GM18867 (cell line): ENCODE data around the gene POLN.

Experiments
- ATAC-seq: cut with Tn5 transposase; IDR thresholded peaks from one replicate; pipeline ENCODE4 v1.9.1; 2021; ENCODE audit warnings: mild to moderate bottlenecking, moderate library complexity; ENCODE audit not compliant: unreplicated experiment

The POLN gene

DNA sequence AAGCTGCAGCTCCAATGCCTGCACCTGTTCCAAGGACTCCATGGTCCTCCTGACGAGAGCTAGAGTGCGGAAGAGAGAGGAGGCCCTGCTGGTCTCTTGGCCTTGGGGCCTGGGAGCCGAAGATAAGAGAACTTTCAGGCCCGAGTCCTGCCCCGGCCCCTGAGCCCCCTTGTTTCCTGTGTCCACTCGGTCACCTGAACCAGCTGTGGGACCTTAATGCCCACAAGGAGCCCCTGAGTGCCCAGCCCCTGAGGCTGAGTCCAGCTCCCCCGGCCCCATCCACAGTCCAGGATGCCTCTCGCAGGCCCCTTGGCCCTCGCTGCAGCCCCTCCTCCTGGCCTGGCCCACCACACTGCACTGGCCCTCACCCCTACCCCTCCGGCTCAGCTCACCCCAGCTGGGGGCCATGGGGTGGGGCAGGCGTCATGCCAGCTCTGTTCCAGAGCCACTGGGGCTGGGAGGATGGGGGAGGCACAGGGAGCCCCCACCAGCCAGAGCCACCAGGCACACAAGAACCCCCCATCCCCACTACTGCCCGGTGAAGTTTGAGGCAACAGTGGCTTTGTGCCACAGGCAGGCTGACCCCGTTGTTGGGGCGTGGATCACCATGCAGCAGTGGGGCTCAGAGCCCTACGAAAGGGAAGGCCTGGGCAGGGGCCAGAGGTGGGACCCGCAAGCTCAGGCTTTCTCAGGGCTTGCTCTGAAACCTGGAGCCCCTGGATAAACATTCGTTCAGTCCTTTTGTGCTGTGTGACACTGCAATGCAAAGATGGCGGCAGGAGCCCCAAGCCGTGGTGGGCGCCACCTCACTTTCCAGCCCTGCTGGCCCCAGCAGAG lies 168.7 kb downstream of the POLN start:
- no peak for ATAC-seq

DNA sequence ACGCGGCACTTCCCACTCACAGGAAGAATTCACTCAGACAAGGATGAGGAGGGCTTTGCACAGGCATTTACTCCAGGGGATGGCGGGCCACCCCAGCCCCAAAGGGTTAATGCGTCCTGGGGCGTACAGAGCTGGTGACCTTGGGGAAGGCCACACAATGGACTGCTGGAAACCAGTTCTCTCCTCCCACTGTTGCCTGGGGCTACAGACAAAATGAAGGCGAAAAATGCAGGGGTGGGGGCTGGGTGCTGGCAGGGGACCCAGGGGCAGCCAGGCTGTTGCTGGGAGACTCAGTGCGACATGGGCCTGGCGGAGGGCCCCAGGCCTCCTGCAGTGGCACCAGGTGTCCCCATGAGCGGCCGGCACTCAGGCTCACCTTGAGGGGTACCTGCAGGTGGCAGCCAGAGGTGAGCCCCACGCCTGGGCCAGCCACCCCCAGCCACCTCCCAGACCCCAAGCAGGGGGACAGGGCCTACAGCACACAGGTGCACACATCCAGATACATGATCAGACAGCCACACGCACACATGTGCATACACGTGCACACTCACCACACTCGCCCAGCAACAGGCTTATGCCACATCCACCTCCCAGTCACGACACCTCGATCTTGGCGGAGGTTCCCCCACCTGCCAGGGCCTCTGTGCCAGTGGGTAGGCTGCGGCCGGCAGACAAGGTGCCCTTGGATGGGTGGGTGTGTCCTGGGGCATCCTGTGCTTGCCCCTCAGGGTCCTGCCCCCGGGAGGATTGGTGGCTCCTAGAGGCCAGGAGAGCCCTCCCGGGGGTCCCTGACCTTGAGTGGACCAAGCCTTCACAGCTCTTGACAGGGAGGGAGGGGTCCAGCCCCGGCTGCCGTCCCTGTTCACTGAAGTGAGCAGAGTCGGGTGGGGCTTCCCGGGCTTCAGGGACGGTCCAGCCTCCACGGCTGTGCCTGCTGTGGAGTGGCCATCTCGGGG lies 169.7 kb downstream of the POLN start:
- ATAC-seq = no peak

DNA sequence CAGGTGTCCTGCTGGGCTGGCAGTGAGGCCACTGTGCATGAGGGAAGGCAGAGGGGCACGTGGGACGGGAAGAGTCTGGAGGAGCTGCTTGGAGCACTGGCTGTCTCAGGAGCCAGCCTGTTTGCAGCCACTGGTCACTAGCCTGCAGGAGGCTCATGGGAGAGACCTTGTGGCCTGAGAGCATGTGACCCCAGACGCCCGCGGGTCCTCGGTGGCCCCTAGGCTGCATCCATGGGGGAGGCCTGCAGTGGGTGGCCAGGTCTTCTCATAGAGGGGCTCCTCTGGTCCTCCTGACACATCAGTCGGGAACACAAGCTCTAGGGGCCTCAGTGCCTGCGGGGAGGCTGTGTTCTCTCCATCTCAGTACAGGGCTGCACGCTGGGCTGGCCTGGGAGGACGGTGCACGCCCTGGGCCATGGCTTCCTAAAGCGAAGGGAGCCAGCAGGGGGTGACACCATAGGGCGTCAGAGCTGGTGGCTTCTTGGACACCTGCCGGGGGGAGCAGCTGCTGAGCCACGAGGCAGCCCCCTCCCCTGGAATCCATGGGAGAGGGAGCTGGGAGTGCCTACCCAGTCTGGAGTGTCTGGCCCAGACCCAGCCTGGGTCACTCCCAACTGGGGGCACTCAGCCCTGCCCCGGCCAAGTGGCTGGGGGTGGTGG lies 170.5 kb downstream of the POLN start:
- no peak for ATAC-seq

DNA sequence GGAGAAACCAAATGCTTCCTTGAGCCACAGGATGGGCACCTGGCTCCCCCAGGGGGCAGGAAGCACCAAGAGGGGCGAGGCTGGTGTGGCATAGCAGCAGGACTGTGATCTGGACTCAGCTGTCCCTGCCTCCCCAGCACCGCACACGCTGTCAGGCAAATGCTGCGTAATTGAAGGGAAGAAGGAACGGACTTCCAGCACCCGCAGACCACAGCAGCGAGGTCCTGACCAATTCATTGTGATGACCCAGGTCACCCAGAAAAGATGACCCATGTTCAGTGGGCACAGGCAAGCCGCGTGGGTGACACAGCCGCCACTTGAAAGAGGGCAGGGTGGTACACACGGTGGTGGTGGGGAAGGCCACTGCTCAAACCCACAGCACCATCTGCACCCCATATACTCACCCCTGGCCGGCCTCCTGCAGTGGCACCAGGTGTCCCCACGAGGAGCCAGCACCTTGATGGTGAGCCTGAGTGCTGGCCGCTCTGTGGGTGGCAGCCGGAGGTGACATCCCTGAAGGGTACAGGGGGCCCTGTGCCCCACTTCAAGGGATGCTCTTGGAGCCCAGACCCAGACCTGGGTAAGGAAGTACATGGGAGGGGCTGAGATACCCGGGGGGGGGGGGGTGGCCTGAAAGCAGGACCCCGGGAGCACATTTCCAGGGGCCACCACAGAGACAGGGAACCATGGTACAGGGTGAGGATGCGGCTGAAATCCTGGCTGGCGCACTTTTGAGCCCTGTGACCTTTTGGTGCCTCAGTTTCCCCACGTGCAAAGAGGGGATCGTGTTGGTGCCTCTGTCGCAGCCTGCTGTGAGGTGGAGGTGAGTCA lies 171.3 kb downstream of the POLN start:
- no peak for ATAC-seq

DNA sequence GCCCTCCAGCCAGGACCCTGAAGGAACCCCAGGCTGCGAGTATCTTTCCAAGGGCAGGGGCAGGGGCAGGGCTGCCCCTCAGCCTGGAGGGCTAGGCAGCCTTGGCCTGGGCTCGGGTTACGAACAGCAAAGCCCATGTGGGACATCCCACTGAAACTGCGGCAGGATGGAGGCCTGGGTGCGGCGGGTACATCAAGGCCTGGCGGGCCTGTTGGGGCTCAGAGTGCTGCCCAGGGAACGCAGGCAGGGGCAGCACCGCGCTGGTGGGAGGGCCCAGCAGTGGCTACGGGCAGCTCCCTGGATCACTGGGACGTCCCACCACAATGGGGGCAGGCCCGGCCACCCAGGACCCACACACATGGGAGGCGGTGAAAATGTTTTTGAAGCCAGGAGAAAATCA lies 171.9 kb downstream of the POLN start:
- ATAC-seq = no peak

DNA sequence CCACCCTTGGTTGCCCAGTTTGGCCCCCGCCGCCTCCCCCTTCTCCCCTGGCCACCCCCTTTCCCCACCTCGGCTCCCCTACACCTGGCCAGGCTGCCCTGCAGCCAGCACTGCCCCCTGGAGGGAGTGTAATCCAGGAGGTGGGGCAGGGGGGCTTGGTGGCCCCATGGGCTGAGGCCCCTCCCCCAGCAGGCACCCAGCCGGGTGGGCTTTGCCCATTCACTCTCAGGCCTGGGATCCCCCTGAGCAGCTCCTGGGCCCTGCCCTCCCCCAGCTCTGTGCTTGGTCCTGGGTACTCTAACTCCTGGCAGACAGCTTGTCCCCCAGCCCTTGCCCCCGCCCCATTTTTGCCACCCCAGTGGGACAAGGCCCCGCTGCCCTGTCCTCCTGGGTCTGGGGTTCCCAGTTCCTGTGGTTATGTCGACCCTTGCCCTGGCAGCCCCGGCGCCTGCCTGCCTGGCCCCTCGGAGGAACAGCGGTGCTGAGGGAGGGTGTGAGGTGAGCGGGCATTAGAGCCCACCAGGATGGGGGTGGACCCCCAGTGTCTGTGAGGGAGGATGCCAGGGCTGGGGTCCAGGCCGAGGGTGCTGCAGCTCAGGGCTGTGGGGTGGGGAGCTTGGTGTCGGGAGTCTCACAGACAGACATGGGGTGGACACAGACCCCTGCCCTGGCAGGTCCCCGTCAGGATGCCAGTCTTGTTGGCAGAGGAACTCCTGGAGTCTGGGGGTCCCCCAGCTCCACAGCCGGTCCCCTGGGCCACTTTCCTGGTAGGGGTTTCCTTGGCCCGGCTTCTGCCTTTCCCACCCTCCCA lies 172.6 kb downstream of the POLN start:
- no peak for ATAC-seq

DNA sequence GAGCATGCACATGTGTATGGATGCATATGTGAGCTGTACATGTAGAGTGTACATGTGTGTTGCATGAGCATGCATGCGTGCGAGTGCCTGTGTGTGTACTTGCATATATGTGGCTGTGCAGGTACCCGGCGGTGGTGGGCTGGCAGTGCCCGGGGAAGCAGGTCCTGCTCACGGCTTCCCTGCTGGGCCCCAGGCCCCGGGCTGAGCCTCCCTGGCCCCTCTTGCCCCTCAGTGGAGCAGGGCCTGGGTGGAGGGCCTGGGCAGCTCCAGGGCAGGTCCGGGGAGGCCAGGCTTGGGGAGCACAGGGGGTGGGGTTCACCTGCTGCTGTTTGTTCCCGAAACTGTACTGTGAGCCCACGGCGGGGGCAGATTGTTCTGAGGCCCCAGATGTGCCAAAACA lies 173.4 kb downstream of the POLN start:
- no peak for ATAC-seq

DNA sequence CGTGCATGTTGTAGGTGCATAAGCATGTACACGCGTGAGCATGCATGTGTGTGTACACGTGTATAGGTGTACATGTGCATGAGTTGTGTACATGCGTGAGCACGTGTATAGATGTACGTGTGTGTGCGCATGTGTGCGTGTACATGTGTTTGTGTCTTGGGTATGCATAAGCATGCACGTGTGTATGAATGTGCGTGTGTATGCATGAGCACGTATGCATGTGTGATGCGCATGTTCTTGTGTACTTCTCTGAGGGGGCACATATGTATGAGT lies 173.8 kb downstream of the POLN start:
- no peak for ATAC-seq

DNA sequence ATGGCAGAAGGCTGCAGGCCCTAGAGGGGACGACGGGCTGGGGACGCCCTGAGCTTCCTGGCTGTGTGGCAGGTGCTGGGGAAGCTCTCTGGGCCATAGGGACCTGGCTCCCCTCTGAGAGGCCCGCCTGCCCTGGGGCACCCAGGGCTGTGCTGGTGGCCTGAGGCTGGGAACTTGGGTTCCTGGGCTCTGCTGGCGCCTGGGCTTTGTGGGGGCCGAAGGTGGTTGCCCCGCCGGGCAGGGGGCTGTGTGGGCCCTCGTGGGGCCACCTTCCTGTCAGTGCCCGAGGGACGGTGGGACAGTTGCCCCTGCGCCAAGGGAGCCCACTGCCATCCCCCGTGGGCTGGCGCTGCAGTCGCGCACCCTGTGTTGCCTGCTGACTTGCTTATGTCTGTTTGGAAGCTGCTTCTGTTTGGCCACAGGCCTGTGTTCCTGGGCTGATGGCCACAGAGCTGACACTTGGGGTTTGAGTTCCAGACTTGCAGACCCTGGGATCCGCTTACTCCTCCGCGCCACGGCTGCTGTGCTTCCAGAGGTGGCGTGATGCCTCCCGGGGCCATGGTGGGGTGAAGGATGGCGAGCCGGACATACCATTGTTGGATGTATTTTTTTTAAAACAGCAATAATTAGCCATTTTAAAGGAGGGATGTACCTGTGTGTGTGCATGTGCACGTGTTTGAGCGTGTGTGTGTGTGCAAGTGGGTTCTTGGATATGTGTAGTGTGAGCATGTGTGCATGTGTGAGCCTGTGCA lies 174.3 kb downstream of the POLN start:
- no peak for ATAC-seq

DNA sequence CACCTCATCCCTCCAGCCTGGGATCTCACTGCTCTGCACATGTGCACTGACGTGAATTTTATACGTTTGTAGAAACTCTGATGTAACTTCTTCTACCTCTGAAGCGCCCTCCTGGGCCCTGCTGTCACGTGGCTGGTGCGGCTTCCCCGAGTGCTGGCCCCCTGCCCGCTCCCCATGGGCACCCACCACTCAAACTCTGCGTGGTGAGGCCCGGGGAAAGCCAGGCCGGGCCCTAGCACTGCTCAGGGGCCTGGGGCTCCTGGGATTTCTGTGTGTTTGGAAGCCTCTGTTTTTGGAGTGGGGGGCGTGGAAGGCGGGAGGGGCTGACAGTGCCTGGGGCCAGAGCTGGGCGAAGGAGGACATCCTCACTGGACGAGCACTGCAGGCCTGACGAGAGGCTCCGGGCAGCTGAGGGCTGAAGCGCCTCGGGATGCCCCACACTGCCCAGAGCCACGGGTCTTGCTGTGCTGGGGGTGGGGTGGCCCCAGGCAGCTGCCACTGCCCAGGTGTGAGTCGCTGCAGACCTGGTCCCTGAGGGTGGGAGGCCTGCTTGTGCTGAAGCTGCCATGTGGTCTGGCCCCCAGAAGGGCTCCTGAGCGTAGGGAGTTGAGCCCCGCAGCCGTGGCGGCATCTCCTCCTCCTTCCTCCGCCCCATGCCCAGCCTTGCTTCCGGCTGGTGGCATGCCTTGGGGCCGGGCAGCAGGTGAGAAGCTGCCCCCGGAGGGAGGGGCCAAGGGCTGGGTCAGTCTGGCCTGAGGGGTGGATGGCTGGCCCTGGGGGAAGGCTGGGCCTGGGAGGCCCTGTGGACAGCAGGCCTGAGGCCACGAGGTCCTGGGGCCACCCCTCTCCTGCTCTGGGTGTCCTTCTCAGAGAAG lies 175.1 kb downstream of the POLN start:
- ATAC-seq = no peak

DNA sequence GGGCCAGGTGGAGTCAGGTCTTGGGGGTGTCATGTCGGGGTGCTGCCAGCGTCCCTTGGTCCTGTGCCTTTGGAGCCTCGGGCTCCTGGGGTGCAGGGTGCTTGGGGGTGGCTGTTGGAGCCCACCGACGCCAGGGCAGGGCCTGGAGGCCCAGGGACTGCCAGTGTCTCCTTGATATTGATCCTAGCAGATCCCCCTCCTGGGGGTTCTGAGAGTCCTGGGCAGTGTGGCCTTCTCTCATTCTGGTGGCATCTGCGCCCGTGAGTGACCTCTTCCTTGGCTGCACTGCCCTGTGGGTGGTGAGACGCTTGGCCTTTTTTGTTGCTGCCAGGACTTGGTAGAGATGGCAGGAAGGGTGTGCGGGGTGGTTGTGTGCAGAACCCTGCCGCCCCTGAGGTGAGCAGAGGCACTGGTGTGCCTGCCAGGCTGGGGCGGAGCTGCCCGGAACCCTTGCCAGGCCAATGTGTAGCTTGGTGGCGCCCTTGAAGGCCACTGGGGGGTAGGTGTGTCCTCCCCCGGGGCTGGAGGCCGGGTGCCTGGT lies 175.8 kb downstream of the POLN start:
- no peak for ATAC-seq

DNA sequence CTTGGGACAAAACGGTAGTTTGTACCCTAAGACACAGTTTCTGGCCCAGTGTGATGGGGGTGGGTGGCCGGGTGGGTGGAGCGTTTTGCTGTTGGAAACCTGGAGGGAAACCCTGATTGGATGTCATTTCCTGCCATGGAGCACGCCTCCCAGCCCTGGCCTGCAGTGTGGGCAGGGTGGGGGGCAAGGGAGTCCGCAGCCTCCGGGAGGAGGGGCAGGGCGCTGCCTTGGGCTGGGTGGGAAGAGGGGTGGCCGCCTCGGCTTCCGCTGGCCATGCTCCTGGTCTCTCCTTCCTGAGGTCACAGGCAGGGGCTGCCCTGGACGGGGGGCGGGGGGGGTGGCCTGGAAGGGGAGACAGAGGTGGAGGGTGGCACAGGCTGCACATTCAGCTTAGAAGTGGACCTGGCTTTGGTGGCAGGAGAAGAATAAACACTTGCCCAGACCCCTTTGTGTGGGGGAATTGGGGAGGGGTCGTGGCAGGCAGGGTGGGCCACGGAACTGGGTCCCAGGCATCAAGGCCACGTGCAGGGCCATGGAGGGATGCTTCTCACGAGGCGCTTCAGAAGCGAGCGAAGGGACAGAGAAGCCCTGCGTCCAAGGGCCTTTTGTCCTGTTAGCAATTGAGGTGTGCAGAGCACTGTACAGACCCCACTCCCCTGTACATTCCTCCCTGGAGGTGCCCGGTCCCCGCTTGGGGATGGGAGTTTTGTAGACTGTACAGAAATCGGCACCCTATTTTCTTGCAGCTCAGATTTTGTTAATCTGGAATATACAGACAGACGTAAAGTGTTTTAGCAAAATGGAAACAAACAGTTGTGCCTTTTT lies 176.6 kb downstream of the POLN start:
- no peak for ATAC-seq

DNA sequence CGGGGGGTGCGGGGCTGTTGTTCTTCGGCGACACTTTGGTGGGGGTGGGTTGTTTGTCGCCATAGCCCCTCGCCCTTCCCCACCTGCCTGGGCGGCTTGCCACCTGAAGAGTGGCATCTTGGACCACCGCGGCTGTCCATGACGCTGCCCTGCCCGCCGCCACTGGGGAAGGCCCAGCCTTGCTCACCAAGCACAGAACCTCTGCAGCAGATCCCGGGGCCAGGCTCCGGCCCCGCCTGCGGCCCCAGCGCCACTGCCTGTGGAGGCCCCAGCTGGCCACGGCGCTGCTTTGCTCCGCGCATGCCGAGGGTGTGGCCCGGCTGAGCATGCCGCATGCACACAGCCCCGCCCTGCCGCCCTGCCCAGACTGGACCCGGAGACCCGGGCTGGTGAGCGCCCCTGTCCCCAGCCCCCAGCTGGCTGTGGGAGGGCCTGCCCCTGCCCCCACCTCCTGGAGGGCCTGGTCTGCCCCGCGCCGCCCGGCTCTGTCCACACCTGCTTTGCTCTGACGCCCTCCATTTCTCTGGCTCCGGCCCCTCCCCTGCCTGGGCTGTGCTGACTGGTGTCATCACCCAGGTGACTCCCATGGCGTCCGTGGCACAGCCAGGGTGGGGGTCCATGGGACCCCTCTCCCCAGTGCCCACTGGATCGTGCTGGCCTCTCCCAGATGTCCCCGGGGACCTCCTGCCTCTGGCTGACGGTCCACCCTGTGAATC lies 177.5 kb downstream of the POLN start:
- ATAC-seq = no peak

DNA sequence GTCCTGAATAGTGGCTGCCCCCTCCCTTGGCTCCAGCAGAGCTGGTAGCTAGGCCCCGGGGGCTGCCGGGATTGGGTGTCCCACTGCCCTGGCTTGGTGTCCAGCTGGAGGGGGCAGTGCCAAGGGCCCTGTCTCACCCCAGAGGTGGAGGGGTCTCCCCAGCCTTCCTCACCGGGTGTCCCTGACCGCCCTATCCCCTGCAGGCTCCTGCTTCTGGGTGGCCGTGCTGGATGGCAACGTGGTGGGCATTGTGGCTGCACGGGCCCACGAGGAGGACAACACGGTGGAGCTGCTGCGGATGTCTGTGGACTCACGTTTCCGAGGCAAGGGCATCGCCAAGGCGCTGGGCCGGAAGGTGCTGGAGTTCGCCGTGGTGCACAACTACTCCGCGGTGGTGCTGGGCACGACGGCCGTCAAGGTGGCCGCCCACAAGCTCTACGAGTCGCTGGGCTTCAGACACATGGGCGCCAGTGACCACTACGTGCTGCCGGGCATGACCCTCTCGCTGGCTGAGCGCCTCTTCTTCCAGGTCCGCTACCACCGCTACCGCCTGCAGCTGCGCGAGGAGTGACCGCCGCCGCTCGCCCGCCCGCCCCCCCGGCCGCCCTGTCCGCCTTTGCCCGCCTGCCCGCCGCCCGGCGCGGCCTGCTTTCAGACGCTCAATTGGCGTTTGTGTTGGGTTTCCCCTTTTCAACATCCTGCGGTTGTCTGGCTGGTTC lies 178.2 kb downstream of the POLN start:
- no peak for ATAC-seq

DNA sequence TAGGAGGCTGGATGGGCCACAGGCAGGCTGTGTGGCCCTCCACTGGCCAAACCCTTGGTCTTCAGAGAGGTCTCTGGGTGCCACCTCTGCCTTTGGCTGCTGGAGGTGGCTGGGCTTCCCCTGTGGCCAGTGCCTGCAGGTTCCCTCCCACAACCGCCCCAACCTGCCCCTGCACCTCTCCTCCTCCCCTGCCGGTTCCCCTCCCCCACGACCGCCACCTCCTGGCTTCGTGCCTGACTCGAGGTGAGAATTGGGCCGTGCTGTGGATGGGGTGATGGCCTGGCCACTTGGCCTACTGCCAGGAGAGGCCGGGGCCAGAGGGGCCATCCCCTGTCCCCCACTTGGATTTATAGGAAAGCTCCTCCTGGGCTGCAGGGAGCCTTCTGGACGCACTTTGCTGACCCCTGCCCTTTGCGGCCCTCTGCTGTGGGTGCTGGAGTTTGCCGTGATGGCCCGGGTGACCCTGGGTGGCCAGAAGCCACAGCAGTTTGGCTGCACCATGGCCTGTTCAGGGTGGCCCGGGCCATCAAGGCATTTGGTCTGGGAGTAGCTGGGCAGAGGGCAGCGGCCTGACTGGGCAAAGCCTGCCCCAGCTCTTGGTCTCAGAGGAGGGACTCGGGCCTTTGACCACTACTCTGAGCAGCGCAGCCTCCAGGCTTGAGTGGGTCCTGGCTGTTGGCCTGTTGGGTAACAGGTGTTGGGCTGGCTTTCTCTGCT lies 179.0 kb downstream of the POLN start:
- no peak for ATAC-seq
